ENCODE results near the gene SEMA5B. TPM values are rescaled to one million over a fixed set of nuclear protein-coding genes. Genes with fewer than 3 reads are reported as not detected.

Gene SEMA5B
- total and polyA plus RNA-seq, 2 donors (not counting 3 experiments of a cell fraction or from before 2014, with no cell fraction given), result 0.07 TPM; not detected in 1

- Histone ChIP-seq H3K9me3 (replicated peaks; ENCODE audit: control insufficient read depth, insufficient read depth, low read length) (no peaks in the 10 kb centered on the region), H3K79me2 (ENCODE audit: control insufficient read depth, insufficient read depth, low read length) (no peaks in the 10 kb centered on the region), H3K4me1 (ENCODE audit: control insufficient read depth, extremely low read depth, insufficient read depth, low read length) (no peaks in the 10 kb centered on the region), H2AFZ (ENCODE audit: low read depth, low read length) (no peak overlapping the region), H3K4me3 (replicated peaks in 1 of 3; ENCODE audit: insufficient read depth in 1 of 3, low read depth in 1 of 3, low read length in 3 of 3) (no peak overlapping the region), H3K36me3 (ENCODE audit: control insufficient read depth in 2 of 2, extremely low read depth in 1 of 2, insufficient read depth in 2 of 2, low read length in 2 of 2) (no peaks in the 10 kb centered on the region), H3K9me1 (replicated peaks; ENCODE audit: control insufficient read depth, extremely low read depth, insufficient read depth, low read length) (no peaks in the 10 kb centered on the region), H3K27me3 (ENCODE audit: control insufficient read depth in 2 of 2, insufficient read depth in 2 of 2, low read length in 2 of 2) (peaks cover 5 to 30% of the 10 kb centered on the region in 2 experiments), H3K9ac (replicated peaks; ENCODE audit: extremely low read depth, insufficient read depth, low read length) (no peak overlapping the region), H4K20me1 (replicated peaks; ENCODE audit: control insufficient read depth, extremely low read depth, insufficient read depth, low read length) (no peaks in the 10 kb centered on the region), H3K4me2 (ENCODE audit: insufficient read depth, low read length) (no peak overlapping the region), H3K27ac (ENCODE audit: insufficient read depth, low read depth, low read length) (no peak overlapping the region)
- FAIRE-seq, result no peak
- TF ChIP-seq FOS (IDR thresholded peaks at IDR 0.05; ENCODE audit: borderline replicate concordance, insufficient read depth, low read length), result no peak
- TF ChIP-seq, protein P1, sequence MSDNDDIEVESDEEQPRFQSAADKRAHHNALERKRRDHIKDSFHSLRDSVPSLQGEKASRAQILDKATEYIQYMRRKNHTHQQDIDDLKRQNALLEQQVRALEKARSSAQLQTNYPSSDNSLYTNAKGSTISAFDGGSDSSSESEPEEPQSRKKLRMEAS (IDR thresholded peaks at IDR 0.05; ENCODE audit: insufficient read depth, insufficient read length), result no peak
- no peak for TF ChIP-seq POLR2AphosphoS5 (IDR thresholded peaks at IDR 0.05; ENCODE audit: insufficient read depth, low read depth, low read length)
- TF ChIP-seq, protein P2, sequence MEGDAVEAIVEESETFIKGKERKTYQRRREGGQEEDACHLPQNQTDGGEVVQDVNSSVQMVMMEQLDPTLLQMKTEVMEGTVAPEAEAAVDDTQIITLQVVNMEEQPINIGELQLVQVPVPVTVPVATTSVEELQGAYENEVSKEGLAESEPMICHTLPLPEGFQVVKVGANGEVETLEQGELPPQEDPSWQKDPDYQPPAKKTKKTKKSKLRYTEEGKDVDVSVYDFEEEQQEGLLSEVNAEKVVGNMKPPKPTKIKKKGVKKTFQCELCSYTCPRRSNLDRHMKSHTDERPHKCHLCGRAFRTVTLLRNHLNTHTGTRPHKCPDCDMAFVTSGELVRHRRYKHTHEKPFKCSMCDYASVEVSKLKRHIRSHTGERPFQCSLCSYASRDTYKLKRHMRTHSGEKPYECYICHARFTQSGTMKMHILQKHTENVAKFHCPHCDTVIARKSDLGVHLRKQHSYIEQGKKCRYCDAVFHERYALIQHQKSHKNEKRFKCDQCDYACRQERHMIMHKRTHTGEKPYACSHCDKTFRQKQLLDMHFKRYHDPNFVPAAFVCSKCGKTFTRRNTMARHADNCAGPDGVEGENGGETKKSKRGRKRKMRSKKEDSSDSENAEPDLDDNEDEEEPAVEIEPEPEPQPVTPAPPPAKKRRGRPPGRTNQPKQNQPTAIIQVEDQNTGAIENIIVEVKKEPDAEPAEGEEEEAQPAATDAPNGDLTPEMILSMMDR (IDR thresholded peaks at IDR 0.05; ENCODE audit: extremely low read depth in 1 of 2, insufficient read depth in 1 of 2, low read depth in 1 of 2, low read length in 2 of 2), result no peak
- dilution Hi-C loops (cut with MboI; ENCODE audit: extremely low pct_ligation_motif_present, low sequenced_read_pairs), result no loop called here
- POLR2A ChIA-PET, result no interaction called here
- BruUV-seq (replicated peaks), result no TSS peak
- DNase-seq (ENCODE audit: low read depth, low spot score), result no peak
- intact Hi-C loops (cut with micrococcal nuclease), result no loop called here
- CTCF ChIA-PET, result no interaction called here
Measured at GRCh38 chr3:122902326-122902725, 125.2 kb downstream of the SEMA5B start.

DNA sequence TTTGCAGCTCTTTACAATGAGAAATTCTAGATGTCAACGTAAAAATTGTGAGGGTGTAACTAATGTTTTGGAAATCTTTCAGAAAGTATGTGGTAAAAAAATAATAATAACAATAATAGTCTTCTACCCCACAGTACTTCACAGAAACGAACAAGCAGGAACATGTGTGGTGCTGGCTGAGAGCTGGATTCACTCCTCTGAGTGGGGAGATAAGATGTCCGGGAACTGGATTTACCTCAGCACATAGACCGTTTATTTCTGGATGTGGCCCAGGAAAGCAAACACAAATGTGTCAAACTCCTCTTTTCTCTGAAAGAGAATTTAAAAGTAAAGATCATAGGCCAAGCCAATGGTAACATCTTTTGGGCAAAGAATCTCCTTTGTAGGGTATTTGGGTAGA, 129.3 kb downstream of the SEMA5B start:
- intact Hi-C loops (cut with micrococcal nuclease), result no loop called here
- Histone ChIP-seq H3K36me3 (ENCODE audit: control insufficient read depth in 2 of 2, extremely low read depth in 1 of 2, insufficient read depth in 2 of 2, low read length in 2 of 2) (no peaks in the 10 kb centered on the region), H3K9me3 (replicated peaks; ENCODE audit: control insufficient read depth, insufficient read depth, low read length) (no peaks in the 10 kb centered on the region), H3K79me2 (ENCODE audit: control insufficient read depth, insufficient read depth, low read length) (no peaks in the 10 kb centered on the region), H3K27me3 (ENCODE audit: control insufficient read depth in 2 of 2, insufficient read depth in 2 of 2, low read length in 2 of 2) (peaks cover 6 to 21% of the 10 kb centered on the region in 2 experiments), H2AFZ (ENCODE audit: low read depth, low read length) (no peak overlapping the region), H3K4me3 (replicated peaks in 1 of 3; ENCODE audit: insufficient read depth in 1 of 3, low read depth in 1 of 3, low read length in 3 of 3) (no peak overlapping the region), H3K4me2 (ENCODE audit: insufficient read depth, low read length) (no peak overlapping the region), H3K27ac (ENCODE audit: insufficient read depth, low read depth, low read length) (no peak overlapping the region), H4K20me1 (replicated peaks; ENCODE audit: control insufficient read depth, extremely low read depth, insufficient read depth, low read length) (no peaks in the 10 kb centered on the region), H3K9me1 (replicated peaks; ENCODE audit: control insufficient read depth, extremely low read depth, insufficient read depth, low read length) (no peaks in the 10 kb centered on the region), H3K9ac (replicated peaks; ENCODE audit: extremely low read depth, insufficient read depth, low read length) (no peak overlapping the region), H3K4me1 (ENCODE audit: control insufficient read depth, extremely low read depth, insufficient read depth, low read length) (no peaks in the 10 kb centered on the region)
- no TSS peak for BruUV-seq (replicated peaks)
- ChIA-PET CTCF (interaction anchor here (0.5 kb wide), 1 partner anchor 143 kb away, joined by 3 read pairs; no protein-coding TSS in a partner anchor), POLR2A (no interaction called here)
- FAIRE-seq, result no peak
- TF ChIP-seq MYC (IDR thresholded peaks at IDR 0.05; ENCODE audit: low read depth, low read length), result no peak
- no peak for TF ChIP-seq GATA2 (IDR thresholded peaks at IDR 0.05; ENCODE audit: insufficient read depth, insufficient read length, low read depth, low read length)
- TF ChIP-seq EZH2 (IDR thresholded peaks at IDR 0.05; ENCODE audit: borderline replicate concordance, low read depth, low read length, severe bottlenecking), result no peak
- TF ChIP-seq, protein P2 (IDR thresholded peaks at IDR 0.05; ENCODE audit: extremely low read depth in 1 of 2, insufficient read depth in 1 of 2, low read depth in 1 of 2, low read length in 2 of 2), result no peak
- TF ChIP-seq POLR2A (IDR thresholded peaks at IDR 0.05; ENCODE audit: low read depth, low read length), result no peak
- no peak for TF ChIP-seq JUN (IDR thresholded peaks at IDR 0.05; ENCODE audit: borderline replicate concordance, insufficient read depth, insufficient read length, low read depth)
- TF ChIP-seq POLR2AphosphoS5 (IDR thresholded peaks at IDR 0.05; ENCODE audit: insufficient read depth, low read depth, low read length), result no peak
- no peak for TF ChIP-seq FOS (IDR thresholded peaks at IDR 0.05; ENCODE audit: borderline replicate concordance, insufficient read depth, low read length)
- TF ChIP-seq, protein P1 (IDR thresholded peaks at IDR 0.05; ENCODE audit: insufficient read depth, insufficient read length), result no peak
- dilution Hi-C loops (cut with MboI; ENCODE audit: extremely low pct_ligation_motif_present, low sequenced_read_pairs), result no loop called here
- DNase-seq (ENCODE audit: low read depth, low spot score), result no peak

All from endothelial cell of umbilical vein (primary cell).